NB4 (cell line): ENCODE data around the gene GAL.

Experiments
- CTCF ChIP-seq: IDR thresholded peaks from one replicate; pipeline ENCODE4 v1.5.1; 2012; ENCODE audit warnings: low read depth, low read length
- MYC ChIP-seq: IDR thresholded peaks from 2 replicates; pipeline ENCODE4 v1.6.1; 2011; ENCODE audit warnings: low read depth, low read length
- POLR2A ChIP-seq: IDR thresholded peaks from 2 replicates; pipeline ENCODE4 v1.6.1; 2011; ENCODE audit warnings: mild to moderate bottlenecking; ENCODE audit not compliant: insufficient read length; ENCODE audit errors: extremely low read depth

- TF ChIP-seq CTCF (no peak), POLR2A (no peak), MYC (no peak)
Observed at GRCh38 chr11:68690671-68691401, 6.5 kb downstream of the GAL start.
